ENCODE results near the gene AFF3. TPM values are rescaled to one million over a fixed set of nuclear protein-coding genes. Genes with fewer than 3 reads are reported as not detected.
A peak's percentile ranks its signal among the peaks of the same experiment; 100 is the strongest.

Gene AFF3
- total and polyA plus RNA-seq, 2 of the 13 experiments (the other 11 are each of a cell fraction or from before 2014, with no cell fraction given) = not detected

GRCh38 chr2:100178864-100179263 lies 36.5 kb upstream of the AFF3 start:
- FAIRE-seq (no peak), DNase-seq (ENCODE audit: low spot score) (no peak), ATAC-seq (no peak)
- ChIA-PET CTCF (ENCODE audit: low intra/inter-chr PET ratio, low total read pairs) (no interaction called here), POLR2A (no interaction called here)
- no peaks in the 10 kb centered on the region for H3K4me1 ChIP-seq (ENCODE audit: insufficient read depth, low read length)
- no TSS peak for BruUV-seq (replicated peaks)
- in situ Hi-C loops (cut with HindIII; ENCODE audit: extremely low pct_ligation_motif_present, low pct_unique_long_range_greater_than_20kb) (no loop called here), intact Hi-C loops (cut with micrococcal nuclease; ENCODE audit: unreplicated experiment) (no loop called here)
- H3K9ac ChIP-seq (ENCODE audit: insufficient read depth, low read depth, low read length) = no peak overlapping the region
- H2AFZ ChIP-seq (ENCODE audit: low read length) = no peak overlapping the region
- H3K4me3 ChIP-seq (replicated peaks in 1 of 3; ENCODE audit: insufficient read depth in 1 of 3, low read depth in 2 of 3, low read length in 3 of 3) = no peak overlapping the region
- 32% methylated on average over 3 of the region's 3 CpGs for WGBS (ENCODE audit: low lambda C conversion rate)
- TF ChIP-seq SUZ12 (IDR thresholded peaks at IDR 0.05; ENCODE audit: low read depth, low read length) = no peak
- TF ChIP-seq BATF2 (CRISPR knock-in tag; IDR thresholded peaks at IDR 0.05) = no peak
- no peak for TF ChIP-seq DBP (CRISPR knock-in tag; IDR thresholded peaks at IDR 0.05; ENCODE audit: not compliant biosample characterization)
- no peak for TF ChIP-seq MEF2D (CRISPR knock-in tag; IDR thresholded peaks at IDR 0.05)
- TF ChIP-seq ZNF746 (CRISPR knock-in tag; IDR thresholded peaks at IDR 0.05) = no peak
- no peak overlapping the region for H3K27ac ChIP-seq (ENCODE audit: extremely low read length, insufficient read depth, low read length)
- no peaks in the 10 kb centered on the region; a peak in 2 of 5 replicates for H3K27me3 ChIP-seq (ENCODE audit: control insufficient read depth in 1 of 2, insufficient read depth in 2 of 2, low read length in 2 of 2)
- H3K9me3 ChIP-seq (ENCODE audit: low read length) = no peaks in the 10 kb centered on the region
- no peak overlapping the region for H3K4me2 ChIP-seq (ENCODE audit: low read depth, low read length)
- no peaks in the 10 kb centered on the region for H4K20me1 ChIP-seq (ENCODE audit: insufficient read depth, low read length)
- H3K36me3 ChIP-seq (replicated peaks in 1 of 2; ENCODE audit: control insufficient read depth in 1 of 2, insufficient read depth in 2 of 2, low read length in 2 of 2) = no peaks in the 10 kb centered on the region
- H3K79me2 ChIP-seq (ENCODE audit: insufficient read depth, low read length) = no peaks in the 10 kb centered on the region

- no peaks in the 10 kb centered on the region for H3K4me1 ChIP-seq (ENCODE audit: insufficient read depth, low read length)
- no peaks in the 10 kb centered on the region for H3K79me2 ChIP-seq (ENCODE audit: insufficient read depth, low read length)
- H3K4me2 ChIP-seq (ENCODE audit: low read depth, low read length) = no peak overlapping the region
- H3K9ac ChIP-seq (ENCODE audit: insufficient read depth, low read depth, low read length) = no peak overlapping the region
- POLR2A ChIA-PET = no interaction called here
- no peak overlapping the region for H2AFZ ChIP-seq (ENCODE audit: low read length)
- in situ Hi-C loops (cut with HindIII; ENCODE audit: extremely low pct_ligation_motif_present, low pct_unique_long_range_greater_than_20kb) = no loop called here
- ATAC-seq (peak; percentile 87), DNase-seq (ENCODE audit: low spot score) (peak; percentile 55), FAIRE-seq (peak; percentile 70)
- H4K20me1 ChIP-seq (ENCODE audit: insufficient read depth, low read length) = no peaks in the 10 kb centered on the region
- H3K9me3 ChIP-seq (ENCODE audit: low read length) = no peaks in the 10 kb centered on the region
- intact Hi-C loops (cut with micrococcal nuclease; ENCODE audit: unreplicated experiment) = no loop called here
- no peak overlapping the region for H3K4me3 ChIP-seq (replicated peaks in 1 of 3; ENCODE audit: insufficient read depth in 1 of 3, low read depth in 2 of 3, low read length in 3 of 3)
- H3K36me3 ChIP-seq (replicated peaks in 1 of 2; ENCODE audit: control insufficient read depth in 1 of 2, insufficient read depth in 2 of 2, low read length in 2 of 2) = no peaks in the 10 kb centered on the region
- H3K27ac ChIP-seq (ENCODE audit: extremely low read length, insufficient read depth, low read length) = no peak overlapping the region
- no peaks in the 10 kb centered on the region; a peak in 2 of 5 replicates for H3K27me3 ChIP-seq (ENCODE audit: control insufficient read depth in 1 of 2, insufficient read depth in 2 of 2, low read length in 2 of 2)
- CTCF ChIA-PET (ENCODE audit: low intra/inter-chr PET ratio, low total read pairs) = no interaction called here
- WGBS (ENCODE audit: low lambda C conversion rate) = 33% methylated on average over 8 of the region's 8 CpGs
- no TSS peak for BruUV-seq (replicated peaks)
- TF ChIP-seq ISX (CRISPR knock-in tag; conservative IDR thresholded peaks at IDR 0.05) (no peak), GABPA (IDR thresholded peaks at IDR 0.05; ENCODE audit: low read depth, low read length) (no peak), GABPA (CRISPR knock-in tag; IDR thresholded peaks at IDR 0.05; ENCODE audit: low read depth) (peak; percentile 49), POLR2G (IDR thresholded peaks at IDR 0.05; ENCODE audit: low read depth, low read length) (no peak), YY1 (IDR thresholded peaks at IDR 0.05; ENCODE audit: insufficient read depth, insufficient replicate concordance, low read depth, low read length) (peak; percentile 60), TCF12 (IDR thresholded peaks at IDR 0.05) (no peak), TCF12 (CRISPR knock-in tag; IDR thresholded peaks at IDR 0.05) (no peak), ZNF841 (CRISPR knock-in tag; IDR thresholded peaks at IDR 0.05; ENCODE audit: borderline replicate concordance) (no peak), NR2C2 (CRISPR knock-in tag; IDR thresholded peaks at IDR 0.05; ENCODE audit: borderline replicate concordance) (peak; percentile 67; the same call in 1 of the 2 replicates)
Measured at GRCh38 chr2:100178085-100178788, 35.8 kb upstream of the AFF3 start.

All from HepG2 (cell line).